ENCODE results near the gene RETREG3. TPM values are rescaled to one million over a fixed set of nuclear protein-coding genes. Genes with fewer than 3 reads are reported as not detected.
A peak's percentile ranks its signal among the peaks of the same experiment; 100 is the strongest.

Gene RETREG3
- total and polyA plus RNA-seq, 10 donors, result 20.3 to 87.5 (median 77.1) TPM

GRCh38 chr17:42573095-42573494, 36.1 kb downstream of the RETREG3 start:
- Histone ChIP-seq H3K4me3 (no peak overlapping the region), H3K9me3 (no peaks in the 10 kb centered on the region), H3K4me1 (peaks cover 13 to 76% (median 35%) of the 10 kb centered on the region in 6 donors), H3K36me3 (peaks cover 0 to 83% (median 65%) of the 10 kb centered on the region in 6 donors), H3K27ac (peak overlapping the region in 1 of 8 donors; percentile 11), H3K27me3 (replicated peaks in 1 of 7) (no peaks in the 10 kb centered on the region)
- no peak for TF ChIP-seq CTCF (IDR thresholded peaks at IDR 0.05 in 8 of 11, conservative IDR thresholded peaks at IDR 0.05 in 3 of 11)
- no peak for TF ChIP-seq POLR2A (IDR thresholded peaks at IDR 0.05)
- TF ChIP-seq POLR2AphosphoS5 (IDR thresholded peaks at IDR 0.05), result no peak
- no peak for DNase-seq
- intact Hi-C loops (cut with DNase I; ENCODE audit: low total_unique reads), result no loop called here
- 68 to 84% (median 79%) methylated on average over 4 of the region's 4 CpGs for WGBS, 5 donors

DNA sequence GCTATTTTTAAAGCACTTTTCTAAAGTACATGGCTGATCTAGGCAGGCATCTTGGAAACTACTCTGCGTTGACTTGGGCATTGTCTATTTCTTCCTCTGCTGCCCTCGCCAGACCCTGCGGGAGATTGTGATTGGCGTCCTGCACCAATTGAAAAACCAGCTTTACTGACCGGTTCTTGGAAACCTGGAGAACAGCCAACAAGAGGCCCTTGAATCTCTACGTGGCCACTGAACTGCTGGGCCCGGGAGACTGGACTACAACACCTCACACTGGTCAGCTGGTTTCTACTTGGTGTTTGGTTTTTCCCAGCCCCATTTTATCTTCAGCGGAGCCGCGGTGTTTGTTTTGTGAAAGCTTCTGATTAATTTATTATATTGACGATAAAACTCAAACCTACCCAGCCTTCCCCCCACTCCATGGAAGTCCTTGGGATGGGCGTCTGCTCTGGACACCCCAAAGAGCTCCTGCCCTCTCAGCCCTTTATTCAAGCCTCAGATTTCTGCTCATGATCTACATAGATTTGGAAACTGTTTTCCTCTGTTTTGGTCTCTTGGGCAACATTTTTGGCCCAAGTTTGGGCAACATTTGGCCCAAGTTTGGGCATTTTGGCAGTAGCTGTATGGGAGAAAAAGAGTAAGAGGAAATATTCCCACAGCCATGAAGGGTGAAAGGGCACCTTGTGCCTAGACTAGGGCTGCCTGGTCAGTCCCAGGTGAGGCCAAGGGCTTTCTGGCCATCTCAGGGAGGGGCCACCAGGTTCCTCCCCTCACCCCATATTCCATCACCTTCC, 37.5 kb downstream of the RETREG3 start:
- intact Hi-C loops (cut with DNase I; ENCODE audit: low total_unique reads), result no loop called here
- peaks cover 0 to 85% (median 65%) of the 10 kb centered on the region in 6 donors for H3K36me3 ChIP-seq
- no peaks in the 10 kb centered on the region for H3K9me3 ChIP-seq
- no peaks in the 10 kb centered on the region for H3K27me3 ChIP-seq (replicated peaks in 1 of 7)
- H3K27ac ChIP-seq, result no peak overlapping the region
- H3K4me3 ChIP-seq, result no peak overlapping the region
- no peak for DNase-seq
- H3K4me1 ChIP-seq, result peaks cover 10 to 73% (median 32%) of the 10 kb centered on the region in 6 donors
- WGBS, 5 donors, result 81 to 91% (median 87%) methylated on average over 12 of the region's 12 CpGs
- TF ChIP-seq POLR2AphosphoS5 (IDR thresholded peaks at IDR 0.05), result no peak
- TF ChIP-seq POLR2A (IDR thresholded peaks at IDR 0.05), result no peak
- TF ChIP-seq CTCF (IDR thresholded peaks at IDR 0.05 in 8 of 11, conservative IDR thresholded peaks at IDR 0.05 in 3 of 11), result no peak

DNA sequence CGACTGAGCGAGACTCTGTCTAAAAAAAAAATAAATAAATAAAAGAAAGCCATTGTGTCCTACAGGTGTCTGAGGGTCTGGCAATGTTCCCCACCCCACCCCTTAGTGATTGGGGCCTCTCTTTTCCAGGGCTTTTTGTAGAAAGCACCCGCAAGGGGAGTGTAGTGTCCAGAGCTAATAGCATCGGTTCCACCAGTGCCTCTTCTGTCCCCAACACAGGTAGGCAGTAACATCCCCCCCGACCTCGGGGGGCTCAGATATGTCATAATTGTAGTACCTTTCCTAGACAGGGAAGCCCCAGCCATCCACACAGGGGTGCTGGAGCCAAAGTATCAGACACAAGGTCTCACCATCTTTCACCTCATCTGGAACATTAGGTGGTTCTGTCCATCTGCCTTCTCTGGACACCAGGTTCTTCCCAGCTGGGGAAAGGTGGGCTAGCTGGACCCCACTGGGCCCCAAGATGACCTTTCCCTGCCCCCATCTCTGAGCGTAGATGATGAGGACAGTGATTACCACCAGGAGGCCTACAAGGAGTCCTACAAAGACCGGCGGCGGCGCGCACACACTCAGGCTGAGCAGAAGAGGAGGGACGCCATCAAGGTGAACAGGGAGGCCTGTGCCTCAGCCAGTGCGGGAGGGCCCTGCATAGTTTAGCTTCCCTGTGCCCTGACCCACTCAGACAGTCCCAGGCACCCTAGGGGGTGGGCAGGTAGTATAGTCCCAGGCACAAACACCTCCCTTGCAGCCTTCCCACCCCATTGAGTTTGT, 40.6 kb downstream of the RETREG3 start:
- H3K9me3 ChIP-seq, result no peaks in the 10 kb centered on the region
- H3K4me3 ChIP-seq, result peak overlapping the region in 4 of 8 donors; percentile 85 to 92 (median 90)
- no peaks in the 10 kb centered on the region for H3K27me3 ChIP-seq (replicated peaks in 1 of 7)
- intact Hi-C loops (cut with DNase I; ENCODE audit: low total_unique reads), result no loop called here
- H3K36me3 ChIP-seq, result peaks cover 0 to 86% (median 73%) of the 10 kb centered on the region in 6 donors
- TF ChIP-seq POLR2A (IDR thresholded peaks at IDR 0.05) (no peak), CTCF (IDR thresholded peaks at IDR 0.05 in 8 of 11, conservative IDR thresholded peaks at IDR 0.05 in 3 of 11) (no peak), POLR2AphosphoS5 (IDR thresholded peaks at IDR 0.05) (no peak)
- WGBS, 5 donors, result 81 to 93% (median 86%) methylated on average over 11 to 14 of the region's 14 CpGs
- no peak for DNase-seq
- H3K4me1 ChIP-seq, result peaks cover 23 to 84% (median 53%) of the 10 kb centered on the region in 6 donors
- H3K27ac ChIP-seq, result peak overlapping the region in 6 of 8 donors; percentile 90 to 98 (median 96)
